ENCODE measurements around the gene NHLRC1. TPM values are rescaled to one million over a fixed set of nuclear protein-coding genes. Genes with fewer than 3 reads are reported as not detected.

The NHLRC1 gene
- total RNA-seq, 1 donor from 2014 or later, result 0.72 TPM

- no peaks in the 10 kb centered on the region for H3K36me3 Mint-ChIP-seq (ENCODE audit: low read depth)
- no peak overlapping the region for H3K4me3 Mint-ChIP-seq
- no peaks in the 10 kb centered on the region for H3K27me3 Mint-ChIP-seq (ENCODE audit: low read depth)
- H3K27ac Mint-ChIP-seq (ENCODE audit: unreplicated experiment), result no peak overlapping the region
- no peak for DNase-seq (ENCODE audit: low read depth, low spot score)
- no peak for TF ChIP-seq CTCF (conservative IDR thresholded peaks at IDR 0.05)
- H3K9me3 Mint-ChIP-seq, result no peaks in the 10 kb centered on the region
- H3K4me1 Mint-ChIP-seq, result no peaks in the 10 kb centered on the region
These were observed 41.3 kb downstream of the NHLRC1 start for GRCh38 chr6:18081025-18081668.

- no peaks in the 10 kb centered on the region for H3K9me3 Mint-ChIP-seq
- H3K36me3 Mint-ChIP-seq (ENCODE audit: low read depth), result no peaks in the 10 kb centered on the region
- TF ChIP-seq CTCF (conservative IDR thresholded peaks at IDR 0.05), result no peak
- H3K27ac Mint-ChIP-seq (ENCODE audit: unreplicated experiment), result no peak overlapping the region
- no peaks in the 10 kb centered on the region for H3K4me1 Mint-ChIP-seq
- no peak for DNase-seq (ENCODE audit: low read depth, low spot score)
- no peak overlapping the region for H3K4me3 Mint-ChIP-seq
- no peaks in the 10 kb centered on the region for H3K27me3 Mint-ChIP-seq (ENCODE audit: low read depth)
These were observed 41.9 kb downstream of the NHLRC1 start for GRCh38 chr6:18080544-18080943.

GRCh38 chr6:18078866-18079265 is 43.6 kb downstream of the NHLRC1 start:
- Mint-ChIP-seq H3K4me3 (no peak overlapping the region), H3K9me3 (peaks cover 4% of the 10 kb centered on the region), H3K27ac (ENCODE audit: unreplicated experiment) (no peak overlapping the region), H3K4me1 (no peaks in the 10 kb centered on the region), H3K27me3 (ENCODE audit: low read depth) (no peaks in the 10 kb centered on the region), H3K36me3 (ENCODE audit: low read depth) (no peaks in the 10 kb centered on the region)
- no peak for TF ChIP-seq CTCF (conservative IDR thresholded peaks at IDR 0.05)
- no peak for DNase-seq (ENCODE audit: low read depth, low spot score)

- Mint-ChIP-seq H3K4me3 (no peak overlapping the region), H3K36me3 (ENCODE audit: low read depth) (no peaks in the 10 kb centered on the region)
- no peak for DNase-seq (ENCODE audit: low read depth, low spot score)
These were observed 46.2 kb downstream of the NHLRC1 start for GRCh38 chr6:18076231-18076630.

GRCh38 chr6:18072841-18073240 is 49.6 kb downstream of the NHLRC1 start:
- TF ChIP-seq CTCF (conservative IDR thresholded peaks at IDR 0.05), result no peak
- H3K27ac Mint-ChIP-seq (ENCODE audit: unreplicated experiment), result no peak overlapping the region
- DNase-seq (ENCODE audit: low read depth, low spot score), result no peak
- H3K9me3 Mint-ChIP-seq, result peaks cover 9% of the 10 kb centered on the region
- H3K4me1 Mint-ChIP-seq, result no peaks in the 10 kb centered on the region
- H3K4me3 Mint-ChIP-seq, result no peak overlapping the region
- no peaks in the 10 kb centered on the region for H3K36me3 Mint-ChIP-seq (ENCODE audit: low read depth)
- H3K27me3 Mint-ChIP-seq (ENCODE audit: low read depth), result no peaks in the 10 kb centered on the region

More at GRCh38 chr6:18076231-18076630, 46.2 kb downstream of the NHLRC1 start:
- Mint-ChIP-seq H3K27me3 (ENCODE audit: low read depth) (no peaks in the 10 kb centered on the region), H3K4me1 (no peaks in the 10 kb centered on the region), H3K27ac (ENCODE audit: unreplicated experiment) (no peak overlapping the region), H3K9me3 (peaks cover 9% of the 10 kb centered on the region)
- TF ChIP-seq CTCF (conservative IDR thresholded peaks at IDR 0.05), result no peak
